Activated naive CD4-positive, alpha-beta T cell treated with anti-CD3 and anti-CD28 coated beads, Interleukin-2, amount 50 U/mL, for 24 hours (primary cell): ENCODE results near the gene FAM174A.

ENCODE experiments used
- H3K27ac Mint-ChIP-seq: one replicate; pipeline ENCODE4 v1.8.0; 2021; ENCODE audit warnings: mild to moderate bottlenecking, mixed read lengths
- H3K27me3 Mint-ChIP-seq: one replicate; pipeline ENCODE4 v1.8.0; 2021; ENCODE audit warnings: mixed read lengths
- H3K36me3 Mint-ChIP-seq: one replicate; pipeline ENCODE4 v1.8.0; 2021; ENCODE audit warnings: mixed read lengths
- H3K4me1 Mint-ChIP-seq: one replicate; pipeline ENCODE4 v1.8.0; 2021; ENCODE audit warnings: mixed read lengths
- H3K4me3 Mint-ChIP-seq: one replicate; pipeline ENCODE4 v1.8.0; 2021; ENCODE audit warnings: mild to moderate bottlenecking, mixed read lengths
- H3K9me3 Mint-ChIP-seq: one replicate; pipeline ENCODE4 v1.8.0; 2021; ENCODE audit warnings: mixed read lengths

FAM174A gene

DNA sequence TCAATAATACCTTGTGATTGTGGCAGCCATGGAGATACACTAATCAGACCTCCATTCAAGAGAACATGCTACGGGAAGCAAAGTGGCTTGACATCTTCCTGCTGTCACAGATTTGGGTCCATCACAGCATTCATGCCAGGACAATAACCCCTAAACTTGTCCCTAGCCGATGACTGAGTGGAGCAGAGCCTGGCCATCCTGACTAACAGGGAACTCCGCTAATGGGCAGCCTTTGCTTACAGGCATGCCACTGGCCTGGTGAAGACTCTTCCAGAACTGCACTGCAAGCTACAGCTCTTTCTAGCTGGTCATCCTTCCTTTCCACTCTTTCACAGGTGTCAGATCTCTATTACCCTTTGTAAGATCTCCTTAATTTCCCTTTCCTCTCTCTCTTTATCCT is 16.0 kb downstream of the FAM174A start:
- Mint-ChIP-seq H3K36me3 (peaks cover 7% of the 10 kb centered on the region), H3K27me3 (no peaks in the 10 kb centered on the region), H3K4me1 (peaks cover 26% of the 10 kb centered on the region), H3K4me3 (no peak overlapping the region), H3K9me3 (no peaks in the 10 kb centered on the region), H3K27ac (no peak overlapping the region)

- Mint-ChIP-seq H3K27me3 (no peaks in the 10 kb centered on the region), H3K9me3 (no peaks in the 10 kb centered on the region), H3K36me3 (peaks cover 7% of the 10 kb centered on the region), H3K4me1 (peaks cover 23% of the 10 kb centered on the region), H3K27ac (no peak overlapping the region), H3K4me3 (no peak overlapping the region)
Observed at GRCh38 chr5:100553209-100553608, 18.0 kb downstream of the FAM174A start.

DNA sequence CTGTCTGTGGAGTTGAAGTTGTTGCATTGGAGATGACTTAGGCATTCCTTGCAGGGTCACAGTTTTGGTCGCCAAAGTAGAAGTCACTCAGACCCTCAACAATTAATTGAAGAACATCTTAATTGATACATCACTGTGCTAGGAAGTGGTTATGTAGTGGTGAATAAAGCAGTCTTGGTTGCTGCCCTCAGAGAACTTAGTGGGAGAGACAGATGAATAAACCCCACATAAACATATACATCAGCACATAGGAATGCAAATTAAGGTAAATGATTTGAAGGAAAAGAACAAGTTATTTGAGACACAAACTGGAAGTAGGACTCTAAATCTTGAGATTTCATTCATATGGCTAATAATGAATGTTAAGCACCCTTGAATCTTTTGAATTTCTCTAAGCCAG is 25.7 kb downstream of the FAM174A start:
- Mint-ChIP-seq H3K4me3 (no peak overlapping the region), H3K27me3 (no peaks in the 10 kb centered on the region), H3K27ac (no peak overlapping the region), H3K36me3 (peaks cover 21% of the 10 kb centered on the region), H3K4me1 (no peaks in the 10 kb centered on the region), H3K9me3 (no peaks in the 10 kb centered on the region)

GRCh38 chr5:100562821-100563220 is 27.6 kb downstream of the FAM174A start:
- H3K36me3 Mint-ChIP-seq, result peaks cover 24% of the 10 kb centered on the region
- H3K27ac Mint-ChIP-seq, result no peak overlapping the region
- H3K4me3 Mint-ChIP-seq, result no peak overlapping the region
- peaks cover 8% of the 10 kb centered on the region for H3K4me1 Mint-ChIP-seq
- no peaks in the 10 kb centered on the region for H3K27me3 Mint-ChIP-seq
- H3K9me3 Mint-ChIP-seq, result no peaks in the 10 kb centered on the region

GRCh38 chr5:100566382-100567141 is 31.4 kb downstream of the FAM174A start:
- Mint-ChIP-seq H3K4me1 (peaks cover 12% of the 10 kb centered on the region), H3K9me3 (no peaks in the 10 kb centered on the region), H3K4me3 (no peak overlapping the region), H3K27ac (no peak overlapping the region), H3K27me3 (no peaks in the 10 kb centered on the region), H3K36me3 (peaks cover 28% of the 10 kb centered on the region)

DNA sequence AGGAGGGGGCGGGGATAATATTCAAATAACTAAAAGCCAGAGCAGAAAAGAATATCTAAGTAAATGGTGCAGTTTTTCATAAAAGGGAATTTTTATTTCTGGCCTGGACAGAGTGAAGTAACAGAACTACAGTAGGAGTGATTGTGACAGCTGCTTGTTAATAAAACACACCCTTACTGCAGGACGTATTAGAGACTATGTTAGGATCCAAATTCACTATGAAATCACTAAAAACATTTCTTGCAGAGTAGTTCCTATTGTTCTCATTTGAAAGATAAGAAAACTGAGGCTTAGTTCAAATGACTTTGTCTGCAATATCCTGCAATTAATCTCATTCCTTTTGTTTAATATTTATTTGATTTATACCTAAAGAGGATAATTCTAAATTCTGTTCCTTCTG is 39.5 kb downstream of the FAM174A start:
- Mint-ChIP-seq H3K4me1 (no peaks in the 10 kb centered on the region), H3K36me3 (peaks cover 5% of the 10 kb centered on the region), H3K9me3 (no peaks in the 10 kb centered on the region), H3K27me3 (no peaks in the 10 kb centered on the region), H3K4me3 (no peak overlapping the region), H3K27ac (no peak overlapping the region)

DNA sequence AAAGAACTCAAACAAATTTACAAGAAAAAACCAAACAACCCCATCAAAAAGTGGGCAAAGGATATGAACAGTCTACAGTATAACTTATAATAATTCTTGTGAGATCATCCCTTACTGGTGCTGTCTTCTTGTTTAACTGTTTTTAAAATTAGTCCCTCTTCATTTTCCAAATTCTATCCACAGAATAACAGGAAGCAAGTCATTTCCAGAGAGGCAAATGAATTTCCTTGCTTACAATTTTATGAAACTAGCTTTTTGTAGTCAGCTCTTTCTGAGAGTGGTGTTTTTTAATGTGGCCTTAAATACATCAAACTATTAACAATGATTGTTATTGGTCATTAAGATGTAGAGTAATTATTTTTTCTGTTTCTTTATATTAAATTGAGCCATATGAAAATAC is 40.6 kb downstream of the FAM174A start:
- Mint-ChIP-seq H3K4me3 (no peak overlapping the region), H3K27me3 (no peaks in the 10 kb centered on the region), H3K36me3 (peaks cover 6% of the 10 kb centered on the region), H3K4me1 (no peaks in the 10 kb centered on the region), H3K27ac (no peak overlapping the region), H3K9me3 (no peaks in the 10 kb centered on the region)

DNA sequence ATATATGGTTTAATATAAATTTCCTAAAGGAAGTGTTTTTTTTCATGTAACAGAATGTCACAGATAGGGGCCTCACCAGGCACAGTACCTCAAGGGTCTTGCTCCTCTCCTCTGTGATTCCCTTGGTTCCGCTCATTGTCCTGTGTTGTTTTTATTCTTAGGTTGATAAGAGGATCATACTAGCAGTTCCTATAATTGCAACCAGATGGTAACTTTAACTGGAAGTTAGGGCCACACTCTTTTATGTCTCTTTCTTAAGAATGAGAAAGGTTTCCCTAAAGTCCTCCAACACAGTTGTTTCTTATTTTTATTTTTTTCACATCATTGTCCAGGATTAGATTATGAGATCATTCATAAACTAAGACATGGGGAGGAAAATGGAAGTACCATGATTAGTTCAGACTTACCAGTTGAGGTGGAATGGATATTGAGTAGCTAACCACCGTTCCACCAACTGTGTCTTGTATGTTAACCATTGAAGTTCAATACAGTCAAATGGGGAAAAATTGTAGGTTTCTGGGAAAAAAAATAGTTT is 41.1 kb downstream of the FAM174A start:
- no peak overlapping the region for H3K27ac Mint-ChIP-seq
- no peaks in the 10 kb centered on the region for H3K4me1 Mint-ChIP-seq
- H3K27me3 Mint-ChIP-seq, result no peaks in the 10 kb centered on the region
- H3K4me3 Mint-ChIP-seq, result no peak overlapping the region
- H3K36me3 Mint-ChIP-seq, result peaks cover 6% of the 10 kb centered on the region
- no peaks in the 10 kb centered on the region for H3K9me3 Mint-ChIP-seq

GRCh38 chr5:100577506-100577905 is 42.3 kb downstream of the FAM174A start:
- Mint-ChIP-seq H3K9me3 (no peaks in the 10 kb centered on the region), H3K36me3 (peaks cover 6% of the 10 kb centered on the region), H3K27me3 (no peaks in the 10 kb centered on the region), H3K4me1 (no peaks in the 10 kb centered on the region), H3K4me3 (no peak overlapping the region), H3K27ac (no peak overlapping the region)

DNA sequence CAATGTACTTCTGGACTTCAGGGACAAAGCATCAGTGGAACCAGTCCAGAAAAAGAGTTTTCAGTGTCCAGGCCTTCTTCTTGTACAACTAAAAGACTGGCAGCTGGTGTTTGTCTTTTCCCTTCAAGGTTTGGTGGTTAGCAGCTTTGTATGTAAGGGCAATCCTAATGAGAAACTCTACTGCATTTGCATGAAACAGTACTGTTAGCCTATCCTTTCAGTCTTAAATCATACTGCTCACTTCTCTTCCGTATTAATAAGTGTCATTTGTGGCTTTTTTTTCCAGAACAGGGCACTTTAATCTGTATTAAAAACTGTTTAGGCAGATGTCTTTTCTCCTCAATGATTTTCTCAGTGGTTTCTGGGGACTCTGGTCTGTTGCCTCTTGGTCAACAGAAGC is 48.9 kb downstream of the FAM174A start:
- H3K4me1 Mint-ChIP-seq, result no peaks in the 10 kb centered on the region
- H3K27me3 Mint-ChIP-seq, result no peaks in the 10 kb centered on the region
- H3K4me3 Mint-ChIP-seq, result no peak overlapping the region
- no peaks in the 10 kb centered on the region for H3K9me3 Mint-ChIP-seq
- H3K27ac Mint-ChIP-seq, result no peak overlapping the region
- peaks cover 12% of the 10 kb centered on the region for H3K36me3 Mint-ChIP-seq

DNA sequence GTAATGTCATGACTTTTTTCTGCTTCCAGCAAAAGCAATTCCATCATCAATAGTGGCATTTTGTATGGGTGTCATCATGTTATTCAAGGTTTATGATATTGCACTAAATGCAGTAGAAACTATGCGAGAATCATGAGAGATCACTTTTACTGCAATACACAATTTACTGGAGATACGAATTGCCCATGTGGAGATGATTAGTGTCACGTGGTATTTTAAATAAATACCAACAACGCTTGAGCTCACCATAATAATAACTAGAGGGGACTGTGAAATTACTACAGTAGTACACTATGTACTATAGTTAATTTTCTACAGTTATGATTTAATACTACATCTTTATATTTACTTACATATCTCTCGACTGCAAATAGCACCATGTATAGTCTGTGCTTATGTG is 49.7 kb downstream of the FAM174A start:
- Mint-ChIP-seq H3K36me3 (peaks cover 11% of the 10 kb centered on the region), H3K9me3 (no peaks in the 10 kb centered on the region), H3K4me1 (no peaks in the 10 kb centered on the region), H3K27me3 (no peaks in the 10 kb centered on the region), H3K27ac (no peak overlapping the region), H3K4me3 (no peak overlapping the region)

- H3K9me3 Mint-ChIP-seq, result no peaks in the 10 kb centered on the region
- H3K36me3 Mint-ChIP-seq, result peaks cover 4% of the 10 kb centered on the region
- no peak overlapping the region for H3K27ac Mint-ChIP-seq
- no peaks in the 10 kb centered on the region for H3K4me1 Mint-ChIP-seq
- H3K4me3 Mint-ChIP-seq, result no peak overlapping the region
- H3K27me3 Mint-ChIP-seq, result no peaks in the 10 kb centered on the region
Observed at GRCh38 chr5:100590867-100591266, 55.7 kb downstream of the FAM174A start.

GRCh38 chr5:100595152-100595811 is 60.1 kb downstream of the FAM174A start:
- Mint-ChIP-seq H3K27me3 (no peaks in the 10 kb centered on the region), H3K4me1 (no peaks in the 10 kb centered on the region), H3K4me3 (no peak overlapping the region), H3K27ac (no peak overlapping the region), H3K9me3 (no peaks in the 10 kb centered on the region), H3K36me3 (no peaks in the 10 kb centered on the region)

DNA sequence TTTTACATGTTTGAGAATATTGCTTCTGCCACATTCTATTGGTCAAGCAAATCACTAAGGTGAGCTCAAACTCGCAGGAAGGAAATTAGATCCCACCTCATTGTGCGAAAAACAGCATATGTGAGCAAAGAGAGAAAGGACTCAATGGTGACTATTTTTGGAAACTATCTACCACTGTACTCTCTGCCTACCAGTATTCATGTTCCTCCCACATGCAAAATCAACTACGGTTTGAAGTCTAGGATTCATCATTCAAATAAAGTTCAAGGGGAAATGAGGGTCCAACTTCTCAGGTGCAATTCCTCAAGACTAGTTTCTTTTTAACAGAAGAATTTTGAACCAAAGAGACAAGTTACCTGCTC is 60.6 kb downstream of the FAM174A start:
- Mint-ChIP-seq H3K36me3 (no peaks in the 10 kb centered on the region), H3K27me3 (peaks cover 1% of the 10 kb centered on the region), H3K4me3 (no peak overlapping the region), H3K9me3 (no peaks in the 10 kb centered on the region), H3K4me1 (no peaks in the 10 kb centered on the region), H3K27ac (no peak overlapping the region)

DNA sequence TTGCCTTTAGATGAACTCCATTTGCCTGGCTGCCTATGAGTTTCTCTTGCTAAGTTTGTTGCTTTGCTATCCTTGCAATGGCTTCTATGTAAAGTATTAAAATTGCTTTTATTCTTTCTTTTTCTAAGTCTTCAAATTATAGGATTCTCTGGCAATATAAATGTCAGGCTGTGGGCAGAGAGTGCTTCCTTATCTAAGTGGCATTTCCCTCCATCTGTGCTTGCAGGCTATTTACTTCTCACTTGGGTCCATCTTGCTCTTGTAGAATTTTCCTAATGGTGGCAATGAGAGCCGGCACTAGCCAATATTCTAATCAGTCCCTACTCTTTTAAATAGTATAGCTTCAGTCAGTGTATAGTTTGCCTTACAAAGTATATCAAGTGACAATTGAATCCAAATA is 63.3 kb downstream of the FAM174A start:
- no peaks in the 10 kb centered on the region for H3K36me3 Mint-ChIP-seq
- H3K4me3 Mint-ChIP-seq, result no peak overlapping the region
- no peaks in the 10 kb centered on the region for H3K4me1 Mint-ChIP-seq
- H3K9me3 Mint-ChIP-seq, result no peaks in the 10 kb centered on the region
- H3K27ac Mint-ChIP-seq, result no peak overlapping the region
- peaks cover 1% of the 10 kb centered on the region for H3K27me3 Mint-ChIP-seq

GRCh38 chr5:100600298-100600994 is 65.3 kb downstream of the FAM174A start:
- H3K27ac Mint-ChIP-seq, result no peak overlapping the region
- no peaks in the 10 kb centered on the region for H3K36me3 Mint-ChIP-seq
- H3K4me3 Mint-ChIP-seq, result no peak overlapping the region
- H3K4me1 Mint-ChIP-seq, result no peaks in the 10 kb centered on the region
- no peaks in the 10 kb centered on the region for H3K9me3 Mint-ChIP-seq
- H3K27me3 Mint-ChIP-seq, result peaks cover 1% of the 10 kb centered on the region
